SH-SY5Y (cell line): ENCODE results near the gene B3GALT6.

Source experiments
- GATA2 ChIP-seq: IDR thresholded peaks from 2 replicates; pipeline ENCODE4 v1.6.1; 2011; ENCODE audit warnings: mild to moderate bottlenecking, low read depth, low read length
- GATA3 ChIP-seq: IDR thresholded peaks from 2 replicates; pipeline ENCODE4 v1.6.1; 2011; ENCODE audit warnings: low read depth, mild to moderate bottlenecking, low read length, moderate library complexity

GRCh38 chr1:1197188-1197500 lies 34.9 kb upstream of the B3GALT6 start:
- TF ChIP-seq GATA2 (no peak), GATA3 (no peak)
